Measurements from ENCODE around the gene STX10. TPM values are rescaled to one million over a fixed set of nuclear protein-coding genes. Genes with fewer than 3 reads are reported as not detected.

The STX10 gene, protein sequence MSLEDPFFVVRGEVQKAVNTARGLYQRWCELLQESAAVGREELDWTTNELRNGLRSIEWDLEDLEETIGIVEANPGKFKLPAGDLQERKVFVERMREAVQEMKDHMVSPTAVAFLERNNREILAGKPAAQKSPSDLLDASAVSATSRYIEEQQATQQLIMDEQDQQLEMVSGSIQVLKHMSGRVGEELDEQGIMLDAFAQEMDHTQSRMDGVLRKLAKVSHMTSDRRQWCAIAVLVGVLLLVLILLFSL
- total RNA-seq = 63.4 and 66.5 TPM in 2 replicates
- 82.2 and 106 TPM in 2 replicates for polyA plus RNA-seq

DNA sequence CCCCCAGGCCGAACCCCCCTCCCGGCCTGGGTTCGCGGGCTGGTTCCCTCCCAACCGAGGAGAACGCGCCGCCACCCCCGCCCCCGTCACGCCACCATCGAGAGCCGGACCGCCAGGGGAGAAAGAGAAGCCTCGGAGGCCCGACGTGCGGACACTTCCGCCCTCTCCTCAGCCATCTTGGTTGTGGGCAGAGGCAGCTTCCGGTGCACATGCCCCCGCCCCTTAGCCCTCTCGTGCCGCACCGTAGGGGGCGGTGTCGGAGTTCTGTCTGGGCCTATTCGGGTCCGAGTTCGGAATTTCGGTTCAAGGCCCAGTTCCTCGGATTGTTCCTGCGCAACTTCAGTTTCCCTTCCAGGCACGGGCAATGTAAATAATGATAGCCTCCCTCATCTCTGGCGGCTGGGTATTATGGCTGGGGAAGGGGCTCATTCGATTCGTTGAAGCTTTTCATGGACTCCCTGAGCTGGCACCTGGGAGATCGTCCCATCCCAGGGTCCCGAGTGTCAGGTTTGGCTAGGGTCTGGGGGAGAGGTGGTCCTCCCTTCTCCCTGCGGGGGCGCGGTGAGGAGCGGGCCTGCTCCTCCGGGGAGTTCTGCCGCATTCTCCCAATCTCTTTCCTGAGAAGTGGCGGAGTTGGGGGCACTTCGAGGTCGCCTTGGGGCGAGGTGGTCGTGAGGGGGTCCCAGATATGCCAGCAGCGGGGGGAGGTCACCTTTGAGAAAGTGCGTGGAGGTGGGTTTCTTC lies at the start of gene STX10, which contains the start of gene IER2:
Gene STX10 (minus strand): TSS at position 189 of the 744 bp plus-strand sequence. CDS start 202 bp downstream, outside the sequence.
Gene IER2 (plus strand): TSS at position 225 of the 744 bp plus-strand sequence. CDS start 2,776 bp downstream, outside the sequence.
- H3K4me2 ChIP-seq = peak within 1 kb of the TSS; percentile 95
- peak; percentile 97 for DNase-seq (ENCODE audit: low spot score)
- WGBS (ENCODE audit: low lambda C conversion rate, missing lambda C conversion rate) = 2% methylated on average over 44 of the region's 51 CpGs
- peaks cover 16% of the 10 kb centered on the region for H4K20me1 ChIP-seq (ENCODE audit: insufficient read depth, poor library complexity, severe bottlenecking)
- H3K79me2 ChIP-seq = peaks cover 52% of the 10 kb centered on the region
- peak within 1 kb of the TSS; percentile 100 for H3K27ac ChIP-seq
- no peaks in the 10 kb centered on the region for H3K27me3 ChIP-seq
- H3K4me3 ChIP-seq = peak within 1 kb of the TSS; percentile 76
- no peak for TF ChIP-seq EZH2 (IDR thresholded peaks at IDR 0.05; ENCODE audit: borderline replicate concordance)
- TF ChIP-seq, protein P1, sequence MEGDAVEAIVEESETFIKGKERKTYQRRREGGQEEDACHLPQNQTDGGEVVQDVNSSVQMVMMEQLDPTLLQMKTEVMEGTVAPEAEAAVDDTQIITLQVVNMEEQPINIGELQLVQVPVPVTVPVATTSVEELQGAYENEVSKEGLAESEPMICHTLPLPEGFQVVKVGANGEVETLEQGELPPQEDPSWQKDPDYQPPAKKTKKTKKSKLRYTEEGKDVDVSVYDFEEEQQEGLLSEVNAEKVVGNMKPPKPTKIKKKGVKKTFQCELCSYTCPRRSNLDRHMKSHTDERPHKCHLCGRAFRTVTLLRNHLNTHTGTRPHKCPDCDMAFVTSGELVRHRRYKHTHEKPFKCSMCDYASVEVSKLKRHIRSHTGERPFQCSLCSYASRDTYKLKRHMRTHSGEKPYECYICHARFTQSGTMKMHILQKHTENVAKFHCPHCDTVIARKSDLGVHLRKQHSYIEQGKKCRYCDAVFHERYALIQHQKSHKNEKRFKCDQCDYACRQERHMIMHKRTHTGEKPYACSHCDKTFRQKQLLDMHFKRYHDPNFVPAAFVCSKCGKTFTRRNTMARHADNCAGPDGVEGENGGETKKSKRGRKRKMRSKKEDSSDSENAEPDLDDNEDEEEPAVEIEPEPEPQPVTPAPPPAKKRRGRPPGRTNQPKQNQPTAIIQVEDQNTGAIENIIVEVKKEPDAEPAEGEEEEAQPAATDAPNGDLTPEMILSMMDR (IDR thresholded peaks at IDR 0.05; ENCODE audit: poor library complexity) = peak; percentile 60
- H3K9me3 ChIP-seq (ENCODE audit: low read depth) = no peaks in the 10 kb centered on the region
- no peaks in the 10 kb centered on the region for H3K9me2 ChIP-seq (replicated peaks; ENCODE audit: insufficient read depth)
- H3K36me3 ChIP-seq (replicated peaks; ENCODE audit: insufficient read depth, low read depth) = no peaks in the 10 kb centered on the region
- H2AFZ ChIP-seq = peak within 1 kb of the TSS; percentile 81
- peaks cover 15% of the 10 kb centered on the region for H3K4me1 ChIP-seq (ENCODE audit: insufficient read depth)

DNA sequence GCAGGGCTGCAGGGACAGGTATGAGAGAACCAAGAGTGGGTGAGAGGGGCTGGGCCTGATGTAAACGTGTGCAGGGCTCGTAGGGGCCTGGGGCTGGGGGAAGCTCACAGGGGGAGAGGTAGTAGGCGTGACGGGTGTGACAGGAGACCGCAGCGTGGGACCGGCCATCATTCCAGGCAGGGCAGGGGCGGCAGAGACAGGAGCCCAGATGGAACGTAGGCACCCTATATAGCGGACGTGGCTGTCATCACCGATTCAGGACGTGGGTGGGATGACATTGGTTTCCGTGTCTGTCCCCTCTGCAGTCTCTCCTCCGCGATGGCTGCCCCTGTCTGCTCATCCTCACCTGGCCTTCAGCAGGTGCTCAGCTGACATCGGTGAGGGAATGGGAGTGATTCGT lies 48.5 kb upstream of the STX10 start:
- no peaks in the 10 kb centered on the region for H3K9me3 ChIP-seq (ENCODE audit: low read depth)
- no peaks in the 10 kb centered on the region for H3K36me3 ChIP-seq (replicated peaks; ENCODE audit: insufficient read depth, low read depth)
- no peak overlapping the region for H2AFZ ChIP-seq
- H3K9me2 ChIP-seq (replicated peaks; ENCODE audit: insufficient read depth) = no peaks in the 10 kb centered on the region
- no peaks in the 10 kb centered on the region for H4K20me1 ChIP-seq (ENCODE audit: insufficient read depth, poor library complexity, severe bottlenecking)
- H3K27ac ChIP-seq = no peak overlapping the region
- H3K4me2 ChIP-seq = no peak overlapping the region
- H3K79me2 ChIP-seq = no peaks in the 10 kb centered on the region
- H3K4me1 ChIP-seq (ENCODE audit: insufficient read depth) = no peaks in the 10 kb centered on the region
- H3K4me3 ChIP-seq = no peak overlapping the region
- DNase-seq (ENCODE audit: low spot score) = no peak
- TF ChIP-seq, protein P1 (IDR thresholded peaks at IDR 0.05; ENCODE audit: poor library complexity) = no peak
- no peak for TF ChIP-seq EZH2 (IDR thresholded peaks at IDR 0.05; ENCODE audit: borderline replicate concordance)
- 86% methylated on average over 12 of the region's 18 CpGs for WGBS (ENCODE audit: low lambda C conversion rate, missing lambda C conversion rate)
- no peaks in the 10 kb centered on the region for H3K27me3 ChIP-seq

DNA sequence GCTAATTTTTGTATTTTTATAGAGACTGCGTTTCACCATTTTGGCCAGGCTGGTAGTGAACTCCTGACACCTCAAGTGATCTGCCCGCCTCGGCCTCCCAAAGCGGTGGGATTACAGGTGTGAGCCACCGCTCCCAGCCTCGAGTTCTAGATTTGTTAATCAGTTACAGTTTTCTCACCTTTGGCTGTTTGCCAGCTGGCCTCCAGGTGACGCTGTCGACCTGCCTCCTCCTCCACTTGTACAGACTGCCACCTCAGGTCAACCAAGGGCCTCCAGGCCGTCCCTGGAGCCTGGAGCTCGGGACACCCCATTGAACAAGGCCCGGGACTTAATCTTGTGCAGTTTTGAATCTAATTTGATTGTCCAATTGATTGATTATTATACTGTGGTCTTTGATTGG lies 45.5 kb upstream of the STX10 start:
- Histone ChIP-seq H3K27me3 (no peaks in the 10 kb centered on the region), H3K4me2 (no peak overlapping the region), H3K9me3 (ENCODE audit: low read depth) (no peaks in the 10 kb centered on the region), H3K27ac (peak overlapping the region; percentile 40), H2AFZ (no peak overlapping the region), H3K36me3 (replicated peaks; ENCODE audit: insufficient read depth, low read depth) (no peaks in the 10 kb centered on the region), H3K9me2 (replicated peaks; ENCODE audit: insufficient read depth) (no peaks in the 10 kb centered on the region), H3K4me1 (ENCODE audit: insufficient read depth) (peaks cover 4% of the 10 kb centered on the region), H4K20me1 (ENCODE audit: insufficient read depth, poor library complexity, severe bottlenecking) (no peaks in the 10 kb centered on the region), H3K79me2 (no peaks in the 10 kb centered on the region), H3K4me3 (no peak overlapping the region)
- DNase-seq (ENCODE audit: low spot score) = peak; percentile 87
- 43% methylated on average over 11 of the region's 11 CpGs for WGBS (ENCODE audit: low lambda C conversion rate, missing lambda C conversion rate)
- TF ChIP-seq, protein P1 (IDR thresholded peaks at IDR 0.05; ENCODE audit: poor library complexity) = peak; percentile 43
- TF ChIP-seq EZH2 (IDR thresholded peaks at IDR 0.05; ENCODE audit: borderline replicate concordance) (no peak), EZH2phosphoT487 (IDR thresholded peaks at IDR 0.05; ENCODE audit: low read depth, severe bottlenecking, unreplicated experiment) (no peak)

All from hepatocyte (in vitro differentiated cells).